A172 (cell line): ENCODE measurements around the gene SLBP. TPM values are rescaled to one million over a fixed set of nuclear protein-coding genes. Genes with fewer than 3 reads are reported as not detected.
A peak's percentile ranks its signal among the peaks of the same experiment; 100 is the strongest.
"Not testable (repeated sequence)": the region's sequence is repeated elsewhere in the genome, so short reads cannot be mapped to it uniquely, and the experiment has no call there.

ENCODE experiments used
- DNase-seq: peaks from one replicate; pipeline ENCODE4 v3.0.0-alpha.2; 2015; ENCODE audit warnings: low spot score
- total RNA-seq: library from RNA; depleted of rRNA; stranded (reverse); fragments of >200 nt; shearing (Covaris generic); gene quantifications from 2 replicates; pipeline ENCODE4 v1.2.3, GENCODE V29; 2014

The SLBP gene
- total RNA-seq, 1 experiment from 2014 or later, result 163 TPM

DNA sequence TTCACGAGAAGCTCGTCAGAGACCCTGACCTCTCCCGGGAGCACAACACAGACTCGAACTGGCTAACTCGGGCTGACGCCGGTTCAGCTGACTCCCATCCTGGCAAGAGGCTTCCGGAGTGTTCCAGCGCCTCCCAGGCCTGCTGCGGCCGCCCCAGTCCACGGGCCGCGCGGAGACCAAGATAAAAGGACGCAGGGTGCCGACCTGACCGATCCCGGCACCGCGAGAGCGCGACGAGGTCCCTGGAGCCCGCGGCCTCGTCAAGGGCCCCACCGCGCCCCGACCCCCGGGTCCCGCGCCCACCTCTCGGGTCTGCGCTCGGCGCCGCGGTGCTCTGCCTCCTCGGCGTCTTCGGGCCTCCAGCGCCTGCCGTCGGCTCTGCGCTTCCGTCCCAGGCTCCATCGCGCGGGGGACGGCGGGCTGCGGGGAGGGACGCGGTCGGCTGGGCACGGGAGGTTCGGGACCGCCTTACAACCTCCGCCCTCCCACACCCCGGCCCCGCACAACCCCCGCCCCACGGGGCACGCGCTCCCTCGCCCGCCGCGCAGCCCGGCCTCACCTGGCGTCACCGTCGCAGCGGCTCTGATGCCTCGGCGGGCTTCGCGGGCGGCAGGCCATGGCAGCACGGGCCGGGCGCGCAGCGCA lies 426 bp downstream of the SLBP start:
- DNase-seq, result no peak

DNA sequence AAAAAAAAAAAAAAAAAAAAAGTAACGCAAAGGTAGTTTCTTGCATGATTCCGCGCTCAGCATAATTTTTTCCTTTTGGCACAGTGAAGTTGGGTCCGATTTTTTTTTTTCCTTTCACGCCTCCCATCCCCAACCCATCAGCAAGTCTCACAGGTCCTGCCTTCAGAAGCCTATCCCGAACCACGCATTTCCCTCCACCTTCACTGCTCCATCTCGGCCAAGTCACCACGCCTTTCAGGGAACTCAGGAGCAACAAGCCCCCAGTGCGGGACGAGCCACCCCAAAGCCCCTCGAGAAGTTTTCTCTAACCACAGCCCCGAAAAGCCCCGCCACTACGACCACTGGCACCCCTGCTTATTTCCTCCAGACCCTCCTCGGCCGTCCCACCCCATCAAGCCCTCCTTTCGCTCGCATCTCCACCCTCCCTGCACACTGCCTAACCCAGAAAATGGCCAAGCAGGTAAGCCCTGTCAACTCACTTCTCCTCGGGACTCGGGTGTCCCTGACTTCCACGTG lies 1.0 kb downstream of the SLBP start:
- no peak for DNase-seq

DNA sequence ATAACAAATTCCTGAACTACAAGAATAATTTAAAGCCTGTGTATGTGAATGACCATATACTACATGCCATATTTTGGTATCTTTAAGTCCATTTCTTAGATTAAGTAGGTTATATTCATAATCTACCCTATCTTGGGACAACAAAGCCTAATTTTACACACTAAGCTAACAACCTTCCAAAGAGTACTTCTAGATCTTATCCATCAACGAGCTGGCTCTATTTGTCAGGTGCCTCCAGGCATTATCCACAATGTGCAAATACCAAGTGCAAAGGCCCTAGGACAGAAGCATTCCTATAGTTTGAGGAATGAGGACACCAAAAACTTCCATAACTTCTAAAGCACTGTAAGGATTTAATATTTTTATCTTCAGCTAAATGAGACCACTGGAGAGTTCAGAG lies 3.5 kb downstream of the SLBP start:
- DNase-seq, result no peak

DNA sequence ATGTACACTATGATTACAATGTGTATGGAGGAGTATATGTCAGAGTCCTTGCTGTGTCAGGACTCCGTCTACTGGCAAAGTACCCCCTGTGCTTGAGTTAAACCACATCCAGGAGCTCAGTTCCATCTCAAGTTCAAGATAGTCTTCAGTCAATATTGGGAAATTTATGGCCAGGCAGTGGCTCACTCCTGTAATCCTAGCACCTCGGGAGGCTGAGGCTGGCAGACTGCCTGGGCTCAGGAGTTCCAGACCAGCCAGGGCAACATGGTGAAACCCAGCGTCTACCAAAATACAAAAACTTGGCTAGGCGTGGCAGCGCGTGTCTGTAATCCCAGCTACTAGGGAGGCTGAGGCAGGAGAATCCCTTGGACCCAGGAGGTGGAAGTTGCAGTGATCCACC lies 5.8 kb downstream of the SLBP start:
- no peak for DNase-seq

DNA sequence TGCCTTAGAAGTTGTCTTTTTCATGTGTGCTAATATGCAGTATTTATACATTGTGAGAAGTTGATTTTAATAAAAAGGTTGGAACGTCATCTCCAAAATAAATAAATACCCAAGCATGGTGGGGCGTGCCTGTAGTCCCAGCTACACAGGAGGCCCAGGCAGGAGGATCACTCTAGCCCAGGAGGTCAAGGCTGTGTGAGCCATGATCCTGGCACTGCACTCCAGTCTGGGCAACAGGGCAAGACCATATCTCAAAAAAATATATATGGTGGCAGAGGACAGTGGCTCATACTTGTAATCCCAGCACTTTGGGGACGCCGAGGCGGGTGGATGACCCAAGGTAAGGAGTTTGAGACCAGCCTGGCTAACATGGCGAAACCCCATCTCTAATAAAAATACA lies 6.4 kb downstream of the SLBP start:
- no peak for DNase-seq

DNA sequence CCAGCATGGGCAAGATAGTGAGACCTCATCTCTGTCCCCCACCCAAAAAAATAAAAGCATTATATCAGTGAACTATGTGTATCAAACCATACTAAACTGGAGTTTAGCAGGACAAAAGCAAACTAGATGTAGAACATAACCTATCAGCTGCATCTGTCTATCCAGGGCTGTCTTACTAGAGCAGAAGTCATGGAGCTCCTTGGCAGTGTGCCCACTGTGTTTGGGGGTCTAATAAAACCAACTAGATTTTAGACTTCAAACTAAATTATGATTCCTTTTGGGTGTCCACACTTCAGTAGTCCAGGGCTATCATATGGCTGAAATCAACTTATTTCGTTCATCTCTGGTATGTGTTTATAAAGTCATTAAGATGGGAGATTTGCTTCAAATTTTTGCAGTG lies 8.3 kb downstream of the SLBP start:
- no peak for DNase-seq

DNA sequence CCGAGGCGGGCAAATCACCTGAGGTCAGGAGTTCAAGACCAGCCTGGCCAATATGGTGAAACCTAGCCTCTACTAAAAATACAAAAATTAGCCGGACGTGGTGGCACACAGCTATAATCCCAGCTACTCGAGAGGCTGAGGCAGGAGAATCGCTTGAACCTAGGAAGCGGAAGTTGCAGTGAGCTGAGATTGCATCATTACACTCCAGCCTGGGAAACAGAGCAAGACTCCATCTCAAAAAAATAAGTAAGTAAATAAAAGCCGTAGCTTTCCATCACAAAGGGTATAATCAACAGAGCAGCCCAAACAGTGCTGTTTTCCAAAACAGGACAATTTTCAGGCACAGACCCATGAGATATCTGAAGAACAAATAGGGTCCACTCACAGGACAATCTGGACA lies 10.4 kb downstream of the SLBP start:
- DNase-seq, result not testable (repeated sequence)

DNA sequence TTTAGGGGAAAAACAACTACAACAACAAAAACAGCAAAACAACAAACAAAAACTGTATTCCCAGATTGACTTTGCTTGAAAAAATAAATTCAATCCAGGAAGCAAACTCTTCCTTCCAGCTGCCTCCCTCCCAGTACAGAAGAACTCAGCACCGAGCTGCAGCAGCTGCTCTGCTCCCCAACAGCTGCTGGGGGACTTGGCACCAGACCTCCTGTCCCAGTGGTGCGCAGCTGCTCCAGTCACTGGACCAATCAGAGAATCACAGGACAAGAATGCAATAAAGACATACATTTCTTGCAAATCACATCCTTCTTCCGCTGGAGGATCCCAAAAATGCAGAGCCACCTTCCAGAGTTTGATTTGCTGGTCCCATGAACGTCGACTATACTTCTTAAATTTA lies 16.2 kb downstream of the SLBP start:
- DNase-seq, result no peak

DNA sequence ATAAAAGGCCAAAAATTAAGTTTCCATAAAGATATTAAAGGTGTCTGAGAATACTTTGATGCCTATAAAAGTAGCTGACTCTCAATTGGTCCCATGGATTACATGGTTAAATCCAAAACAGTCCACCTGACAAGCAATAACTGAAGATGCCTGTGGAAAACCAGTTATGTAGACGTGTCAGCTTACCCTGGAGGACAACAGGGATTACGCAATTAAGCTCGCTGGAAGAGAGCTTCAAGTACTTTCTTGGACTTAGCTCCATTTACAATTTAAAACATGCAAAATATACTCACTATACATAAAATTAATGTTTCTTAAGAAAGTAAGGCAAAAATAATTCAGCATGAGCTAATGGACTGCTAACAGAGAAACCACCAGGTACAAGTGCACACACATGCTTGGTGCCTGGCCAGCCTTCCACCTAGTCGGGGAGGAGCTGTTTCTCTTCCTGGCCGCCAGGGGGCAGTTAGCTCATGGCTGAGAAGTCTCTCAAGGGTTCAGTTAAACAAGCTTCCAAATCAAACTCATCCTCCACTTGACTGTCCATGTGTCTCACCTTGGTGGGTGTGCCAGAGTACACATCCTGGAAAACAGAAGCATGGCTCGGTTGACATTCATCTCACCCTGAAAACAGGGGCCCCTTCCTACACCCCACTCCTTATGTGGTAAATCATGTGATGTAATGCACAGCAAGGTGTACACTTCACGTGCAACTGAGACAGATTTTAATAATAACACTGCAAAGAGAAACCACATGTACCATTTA lies 18.8 kb downstream of the SLBP start:
- peak; percentile 67 for DNase-seq

DNA sequence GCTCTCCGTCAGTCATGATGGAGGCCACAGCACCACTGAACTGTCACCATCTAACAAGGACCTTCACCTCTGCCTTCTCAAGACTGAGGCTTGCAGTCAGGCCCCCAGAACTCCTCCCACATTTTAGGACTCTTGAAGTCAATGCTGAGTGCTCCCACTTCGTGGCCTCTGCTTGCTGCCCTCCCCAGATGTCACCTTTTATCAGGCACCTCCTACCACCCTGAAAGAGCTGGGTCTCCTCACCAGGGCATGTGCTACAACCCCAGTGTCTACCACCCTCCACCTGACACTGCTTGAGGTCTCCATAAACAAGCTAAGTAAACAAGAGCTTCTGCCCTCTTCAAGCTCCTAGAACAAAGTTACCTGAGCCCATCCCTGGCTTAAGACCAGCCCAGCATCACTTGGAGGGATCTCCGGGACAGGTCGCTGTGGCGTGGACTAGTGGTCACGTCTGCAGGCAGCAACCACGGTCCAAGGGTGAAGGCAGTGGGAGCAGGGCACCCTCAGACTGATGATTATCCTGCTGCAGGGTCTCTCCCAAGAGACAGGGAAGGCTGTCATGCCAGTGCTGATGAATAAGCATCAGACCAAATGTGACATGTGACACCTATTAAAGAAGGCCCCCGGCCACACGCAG lies 20.3 kb downstream of the SLBP start:
- no peak for DNase-seq

DNA sequence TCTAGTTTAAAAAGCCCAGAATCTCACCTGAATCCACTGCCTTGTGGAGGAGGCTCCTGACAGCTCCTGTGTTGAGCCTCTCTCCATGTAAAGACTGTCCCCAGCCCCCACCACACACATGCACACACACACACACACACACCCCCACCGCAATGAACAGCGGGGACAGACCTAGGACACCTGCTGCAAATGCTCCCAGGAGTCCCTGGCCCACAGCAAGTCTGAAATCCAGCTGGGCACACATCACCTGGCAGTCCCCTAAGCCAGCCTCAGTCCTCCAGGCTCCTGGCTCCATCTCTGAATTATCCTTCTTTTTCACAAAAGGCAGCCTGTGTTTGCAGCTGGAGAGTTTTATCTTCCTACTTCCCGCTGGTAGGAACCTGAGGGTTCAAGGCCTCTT lies 21.4 kb downstream of the SLBP start:
- DNase-seq, result no peak

DNA sequence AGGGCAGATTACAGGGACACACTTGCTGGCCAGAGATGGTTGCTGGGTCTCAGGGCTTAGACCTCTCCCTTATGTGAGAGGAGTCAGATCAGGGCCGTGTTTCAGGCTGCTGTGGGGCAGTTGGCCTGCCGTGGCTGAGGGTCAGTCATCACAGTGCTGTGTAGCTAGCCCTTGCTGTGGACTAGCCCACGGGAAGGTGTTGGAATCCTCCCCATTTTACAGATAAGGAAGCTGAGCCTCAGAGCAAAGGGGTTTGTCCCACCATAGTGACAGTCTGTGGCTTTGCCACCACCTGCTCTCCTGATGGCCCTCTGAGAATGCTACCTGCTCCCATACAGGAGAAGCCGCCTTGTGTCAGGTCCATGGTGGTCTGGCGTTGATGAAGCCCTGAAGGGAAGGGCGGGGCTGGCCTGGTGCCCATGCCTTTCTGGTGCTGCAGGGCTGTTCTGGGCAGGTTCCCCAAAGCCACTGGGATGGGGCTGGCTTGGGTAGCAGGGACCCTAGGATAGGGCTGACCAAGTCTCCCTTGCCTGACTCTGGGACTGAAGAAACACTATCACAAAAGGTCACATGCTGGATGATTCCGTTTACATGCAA lies 25.6 kb downstream of the SLBP start:
- no peak for DNase-seq

DNA sequence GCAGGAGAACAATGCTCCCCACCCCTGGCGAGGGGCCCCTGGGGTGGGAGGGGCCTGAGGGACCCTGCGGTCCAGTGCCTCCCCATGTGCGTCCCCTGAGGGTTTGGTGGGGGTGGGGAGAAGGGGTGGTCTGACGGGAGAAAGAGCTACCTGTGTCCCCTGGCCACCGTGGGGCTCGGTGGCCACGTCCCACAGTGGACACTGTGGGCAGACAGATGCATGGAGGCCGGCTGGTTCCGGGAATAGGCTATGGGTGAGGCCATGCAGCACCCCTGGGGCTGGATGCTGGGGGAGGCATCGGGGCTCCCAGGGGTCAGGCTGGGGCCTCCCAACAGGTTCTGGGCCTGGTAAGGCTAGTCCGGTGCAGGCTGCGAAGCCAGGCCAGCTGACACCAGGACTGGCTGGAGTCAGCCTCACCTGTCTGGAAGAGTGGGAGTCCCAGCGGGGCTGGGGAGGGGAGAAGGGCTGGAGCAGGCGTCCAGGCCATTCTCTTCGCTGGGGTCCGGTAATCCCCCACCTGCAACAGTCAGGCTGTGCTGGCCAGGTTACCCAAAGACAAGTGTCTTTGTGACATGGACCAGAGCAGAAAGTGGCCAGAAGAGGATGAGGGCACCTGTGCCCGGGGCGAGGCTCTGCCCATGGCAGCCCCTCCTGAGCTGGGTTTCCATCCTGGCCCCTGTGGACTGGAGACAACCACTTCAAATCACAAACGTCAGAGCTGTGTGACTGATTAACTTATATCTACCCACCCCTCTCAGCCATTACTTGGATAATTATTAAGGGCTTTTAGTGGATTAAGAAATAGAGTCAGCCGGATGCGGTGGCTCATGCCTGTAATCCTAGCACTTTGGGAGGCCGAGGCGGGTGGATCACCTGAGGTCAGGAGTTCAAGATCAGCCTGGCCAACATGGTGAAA lies 26.6 kb downstream of the SLBP start:
- no peak for DNase-seq

DNA sequence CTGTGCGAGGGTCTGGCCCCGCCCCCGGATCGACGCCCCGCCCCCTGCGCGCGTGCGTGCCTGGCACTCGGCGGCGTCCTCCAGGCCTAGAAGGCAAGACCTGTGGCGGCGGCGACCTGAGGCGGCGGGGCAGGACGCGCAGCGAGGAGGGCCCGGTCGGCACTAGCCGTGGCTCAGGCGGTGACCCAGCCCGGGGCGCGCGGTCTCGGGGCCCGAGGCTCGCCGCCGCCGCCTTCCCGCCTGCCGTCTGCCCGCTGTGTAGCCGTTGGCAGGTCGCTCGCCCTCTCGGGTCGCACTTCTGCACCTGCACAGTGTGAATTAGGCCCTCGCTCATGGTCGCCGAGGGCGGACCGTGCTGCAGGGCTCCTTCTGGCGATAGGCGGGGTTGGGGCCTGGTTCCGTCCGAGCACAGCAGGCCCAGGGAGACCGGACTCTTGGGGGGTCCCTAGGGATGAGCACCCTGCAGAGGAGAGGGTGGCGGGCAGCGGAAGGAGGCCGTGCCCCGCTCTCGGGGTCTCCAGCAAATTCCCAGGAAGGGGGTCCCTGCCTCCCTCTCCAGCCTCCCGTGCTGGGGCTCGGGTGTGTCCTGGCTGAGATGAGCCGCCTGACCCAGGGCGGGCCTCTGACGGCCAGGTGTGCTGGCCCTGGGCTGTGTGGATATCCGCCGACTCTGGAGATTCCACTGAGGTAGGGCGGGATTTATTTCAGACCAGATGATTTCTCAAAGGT lies 27.4 kb downstream of the SLBP start:
- DNase-seq, result no peak

DNA sequence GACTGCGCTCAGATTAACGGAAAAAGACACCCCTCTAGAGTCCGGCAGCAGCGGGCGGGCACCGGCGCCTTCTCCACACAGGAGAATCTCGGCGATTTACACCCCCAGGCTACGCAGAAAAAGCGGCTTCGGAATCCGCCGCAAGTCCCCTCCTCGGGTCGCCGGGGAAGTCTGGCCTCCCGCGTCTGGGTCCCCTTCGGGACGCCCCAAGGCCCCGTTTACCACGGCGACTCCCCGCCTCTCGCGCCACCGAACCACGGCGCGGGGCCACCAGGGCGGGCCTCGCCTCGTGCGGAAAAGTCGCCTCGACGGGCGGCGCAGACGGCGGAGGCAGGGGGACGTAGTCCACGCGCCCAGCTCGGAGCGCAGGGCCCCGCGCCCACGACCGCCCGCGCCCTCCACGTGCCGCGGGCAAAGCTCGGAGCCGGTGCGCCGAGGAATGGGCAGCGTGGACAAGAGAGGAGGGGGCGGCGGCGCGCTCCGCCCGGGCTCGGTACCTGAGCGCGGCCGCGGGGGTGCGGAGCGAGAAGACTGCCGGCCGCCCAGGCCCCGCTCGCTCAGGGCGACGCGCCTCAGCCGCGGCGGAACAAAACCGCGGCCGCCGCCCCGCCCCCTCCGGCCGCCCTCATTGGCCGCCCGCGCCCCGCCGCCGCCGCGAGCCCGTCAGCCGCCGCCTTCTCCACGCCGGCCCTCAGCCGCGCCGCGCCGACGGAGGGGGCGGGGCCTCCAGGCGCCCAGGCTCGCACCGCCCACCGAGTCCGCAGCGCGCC lies 28.2 kb downstream of the SLBP start, which contains the start of gene FAM53A:
FAM53A (minus strand) TSS at position 578 of the 770 bp plus-strand sequence. CDS start 15,572 bp downstream, outside the sequence.
- peak; percentile 40 for DNase-seq

DNA sequence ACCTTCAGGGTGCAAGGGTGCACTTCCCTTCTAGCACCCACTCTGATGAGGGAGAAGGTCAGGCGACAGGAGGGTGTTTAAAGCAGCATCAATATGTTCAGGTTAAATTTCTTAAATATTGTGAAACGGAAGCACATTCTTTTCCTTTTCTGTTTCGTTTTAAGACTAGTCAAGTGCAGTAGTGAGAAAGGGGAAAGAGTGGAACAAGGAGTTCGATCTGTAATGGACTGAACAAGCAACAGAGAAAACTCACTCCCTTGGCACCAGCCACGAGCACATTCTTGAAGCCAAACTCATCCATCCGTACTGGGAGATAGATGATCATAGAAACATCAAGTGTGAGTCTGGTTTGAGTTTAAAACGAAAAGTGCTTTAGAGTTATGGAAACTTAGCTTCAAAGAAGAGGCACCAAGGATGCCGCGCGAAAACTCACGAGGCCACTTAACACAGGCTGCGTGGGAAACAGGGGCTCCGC lies 28.8 kb downstream of the SLBP start:
- peak; percentile 59 for DNase-seq

DNA sequence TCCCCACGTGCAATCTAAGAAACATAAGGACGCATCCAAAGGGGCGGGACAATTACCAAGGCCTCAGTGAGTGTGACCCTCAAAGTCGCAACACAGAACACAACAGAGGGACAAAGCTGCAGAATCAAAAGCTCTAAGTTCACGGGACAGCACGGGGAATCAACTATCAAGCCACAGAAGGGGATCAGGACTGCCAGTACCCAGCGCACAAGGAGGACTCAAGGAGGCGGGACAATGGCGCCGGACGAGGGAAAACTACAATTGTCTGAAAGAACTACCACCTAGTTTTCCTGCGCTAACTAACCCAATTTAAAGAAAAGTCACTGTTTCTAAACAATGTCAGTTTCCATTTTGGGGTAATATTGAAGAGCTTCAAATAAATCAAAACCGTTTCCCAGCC lies 29.3 kb downstream of the SLBP start:
- no peak for DNase-seq

DNA sequence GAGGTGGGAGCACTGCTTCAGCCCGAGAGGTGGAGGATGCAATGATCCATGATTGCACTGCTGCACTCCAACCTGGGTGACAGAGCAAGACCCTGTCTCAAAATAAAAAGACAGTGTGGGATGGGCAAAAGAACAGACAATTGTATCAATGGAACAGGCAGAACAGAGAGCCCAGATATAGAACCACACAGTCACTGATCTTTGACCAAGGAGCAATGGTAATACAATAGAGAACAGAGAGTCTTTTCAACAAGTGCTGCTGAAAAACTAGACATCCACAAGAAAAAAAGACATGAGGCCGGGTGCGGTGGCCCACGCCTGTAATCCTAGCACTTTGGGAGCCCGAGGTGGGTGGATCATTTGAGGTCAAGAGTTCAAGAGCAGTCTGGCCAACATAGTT lies 33.9 kb downstream of the SLBP start:
- DNase-seq, result no peak
